IPS-NIHi11 (cell line): Measurements from ENCODE around the gene GDI1.
A peak's percentile ranks its signal among the peaks of the same experiment; 100 is the strongest.

Experiments used
- DNase-seq: peaks from one replicate; pipeline ENCODE4 v3.0.0; 2012; ENCODE audit warnings: mixed read lengths, low spot score

Gene GDI1

GRCh38 chrX:154437971-154438893 lies 1.3 kb downstream of the GDI1 start:
- no peak for DNase-seq

GRCh38 chrX:154439841-154440240 lies 2.9 kb downstream of the GDI1 start:
- no peak for DNase-seq

- no peak for DNase-seq
Measured at GRCh38 chrX:154440623-154441357, 3.8 kb downstream of the GDI1 start.

- no peak for DNase-seq
Measured at GRCh38 chrX:154441564-154441963, 4.6 kb downstream of the GDI1 start.

- DNase-seq, result no peak
Measured at GRCh38 chrX:154441984-154442707, 5.2 kb downstream of the GDI1 start.

GRCh38 chrX:154443479-154443910 lies 6.5 kb downstream of the GDI1 start:
- DNase-seq, result no peak

- DNase-seq, result peak; percentile 86
Measured at GRCh38 chrX:154443992-154444754, 7.2 kb downstream of the GDI1 start, which contains the start of gene FAM50A. FAM50A (plus strand) TSS chrX:154444141; CDS start chrX:154444236, 95 bp downstream.

- DNase-seq, result no peak
Measured at GRCh38 chrX:154444755-154445246, 7.8 kb downstream of the GDI1 start.

- DNase-seq, result no peak
Measured at GRCh38 chrX:154445776-154446175, 8.8 kb downstream of the GDI1 start.

- no peak for DNase-seq
Measured at GRCh38 chrX:154446430-154446829, 9.5 kb downstream of the GDI1 start.

GRCh38 chrX:154448484-154448883 lies 11.5 kb downstream of the GDI1 start:
- DNase-seq, result no peak

GRCh38 chrX:154449618-154450017 lies 12.7 kb downstream of the GDI1 start:
- no peak for DNase-seq

GRCh38 chrX:154450312-154450711 lies 13.4 kb downstream of the GDI1 start:
- DNase-seq, result no peak

GRCh38 chrX:154452823-154453222 lies 15.9 kb downstream of the GDI1 start:
- DNase-seq, result no peak

- DNase-seq, result peak; percentile 90
Measured at GRCh38 chrX:154457491-154458115, 20.6 kb downstream of the GDI1 start.

GRCh38 chrX:154458116-154458953 lies 21.4 kb downstream of the GDI1 start, which contains the start of gene PLXNA3:
PLXNA3 (plus strand) TSS chrX:154458281; CDS start chrX:154460184, 1,903 bp downstream.
- peak; percentile 78 for DNase-seq

- no peak for DNase-seq
Measured at GRCh38 chrX:154458954-154459778, 22.2 kb downstream of the GDI1 start.

- DNase-seq, result no peak
Measured at GRCh38 chrX:154459832-154460231, 22.9 kb downstream of the GDI1 start.

- no peak for DNase-seq
Measured at GRCh38 chrX:154460326-154460725, 23.4 kb downstream of the GDI1 start.
